GM12878 (cell line): ENCODE measurements around the gene SLC23A2. TPM values are rescaled to one million over a fixed set of nuclear protein-coding genes. Genes with fewer than 3 reads are reported as not detected.

ENCODE experiments used
- ATAC-seq: fragments of 200-7000 bp; cut with Tn5 transposase; 3 replicates; pipeline ENCODE4 v1.9.1; 2020; ENCODE audit warnings: mild to moderate bottlenecking, moderate library complexity
- BruUV-seq: library from RNA; stranded (reverse); fragments of 400-500 nt; replicated peaks from 2 replicates; lab custom pipeline; 2021; lab: Mats Ljungman, UMichigan
- CTCF ChIA-PET: fragments of 300-600 bp; sonication (Branson Sonifier 250); formaldehyde crosslinking; extraction: SDS; loops from one replicate; lab custom pipeline; 2021; ENCODE audit warnings: inconsistent platforms; lab: Yijun Ruan, JAX
- POLR2A ChIA-PET: fragments of 350-600 bp; formaldehyde crosslinking; extraction: SDS; loops from one replicate; lab custom pipeline; 2021; ENCODE audit warnings: inconsistent platforms; lab: Charles Lee
- RAD21 ChIA-PET: fragments of 300-600 bp; sonication (Branson Sonifier 250); formaldehyde crosslinking; loops from one replicate; lab custom pipeline; 2023; ENCODE audit warnings: antibody characterized with exemption; ENCODE audit not compliant: unreplicated experiment; lab: Charles Lee
- SMC1A ChIA-PET: fragments of 300-600 bp; sonication (Branson Sonifier 250); formaldehyde crosslinking; loops from one replicate; lab custom pipeline; 2023; ENCODE audit not compliant: unreplicated experiment, uncharacterized antibody; lab: Charles Lee
- DNase-seq: peaks from one replicate; pipeline ENCODE4 v3.0.0-alpha.2; 2011; ENCODE audit warnings: low read depth, low spot score
- FAIRE-seq: peaks from 3 replicates; lab custom pipeline; 2011; peaks lifted over from hg19 to GRCh38; lab: Jason Lieb, UNC
- H2AFZ ChIP-seq: 2 replicates; pipeline ENCODE4 v1.6.0; 2011; ENCODE audit warnings: low read depth, low read length, control low read depth; ENCODE audit not compliant: control insufficient read depth
- H3K27ac ChIP-seq: 2 replicates; pipeline ENCODE4 v1.5.1; 2011; ENCODE audit warnings: control low read depth; ENCODE audit not compliant: control insufficient read depth, insufficient read depth
- H3K27me3 ChIP-seq, 2 experiments: replicated peaks in 1 of 2; 2 replicates each; pipeline versions ENCODE4 v1.6.0 to v1.6.1; 2011; ENCODE audit warnings: low read length in 1 of 2; ENCODE audit not compliant: control insufficient read depth in 2 of 2, insufficient read depth in 2 of 2
- H3K36me3 ChIP-seq, 2 experiments: 2 replicates each; pipeline ENCODE4 v1.5.1; 2011; ENCODE audit warnings: low read length in 1 of 2; ENCODE audit not compliant: control insufficient read depth in 2 of 2, insufficient read depth in 2 of 2
- H3K4me1 ChIP-seq: 2 replicates; pipeline ENCODE4 v1.6.1; 2011; ENCODE audit warnings: mild to moderate bottlenecking, low read length, moderate library complexity, mixed read lengths; ENCODE audit not compliant: control insufficient read depth, insufficient read depth
- H3K4me2 ChIP-seq: 2 replicates; pipeline ENCODE4 v1.6.0; 2011; ENCODE audit warnings: control low read depth; ENCODE audit not compliant: control insufficient read depth, insufficient read depth
- H3K4me3 ChIP-seq: fragments of 200-600 bp; sonication (generic); 2 replicates; pipeline ENCODE4 v1.5.1; 2016
- H3K79me2 ChIP-seq: 2 replicates; pipeline ENCODE4 v1.6.0; 2011; ENCODE audit warnings: low read length; ENCODE audit not compliant: control insufficient read depth, insufficient read depth
- H3K9ac ChIP-seq: 2 replicates; pipeline ENCODE4 v1.8.0; 2011; ENCODE audit warnings: low read length, control low read depth, mixed read lengths; ENCODE audit not compliant: control insufficient read depth, insufficient read depth
- H3K9me3 ChIP-seq: replicated peaks from 3 replicates; pipeline ENCODE4 v1.5.1; 2011; ENCODE audit warnings: mild to moderate bottlenecking, low read length; ENCODE audit not compliant: control insufficient read depth, insufficient read depth
- H4K20me1 ChIP-seq: 2 replicates; pipeline ENCODE4 v1.6.0; 2011; ENCODE audit not compliant: control insufficient read depth, insufficient read depth
- ATF3 ChIP-seq: IDR thresholded peaks from 2 replicates; pipeline ENCODE4 v1.6.1; 2011; ENCODE audit warnings: low read depth, mild to moderate bottlenecking, low read length, moderate library complexity, borderline replicate concordance; ENCODE audit errors: extremely low read depth
- E2F8 ChIP-seq: fragments of 450-650 bp; IDR thresholded peaks from 2 replicates; pipeline ENCODE4 v1.6.1; 2018; ENCODE audit warnings: mild to moderate bottlenecking, low read depth, moderate library complexity; ENCODE audit not compliant: partially characterized antibody
- FOXM1 ChIP-seq: IDR thresholded peaks from 2 replicates; pipeline ENCODE4 v1.6.1; 2012; ENCODE audit warnings: low read depth, mild to moderate bottlenecking, inconsistent platforms, low read length, moderate library complexity
- POLR2AphosphoS2 ChIP-seq: IDR thresholded peaks from 2 replicates; pipeline ENCODE4 v1.6.1; 2011; ENCODE audit warnings: low read depth, mild to moderate bottlenecking, low read length, improper control_type of control experiment, moderate library complexity
- POU2F2 ChIP-seq: IDR thresholded peaks from 3 replicates; pipeline ENCODE4 v1.6.1; 2011; ENCODE audit warnings: low read depth, mild to moderate bottlenecking, low read length, borderline replicate concordance
- TCF3 ChIP-seq: IDR thresholded peaks from 2 replicates; pipeline ENCODE4 v1.6.1; 2012; ENCODE audit warnings: low read depth, mild to moderate bottlenecking, low read length, borderline replicate concordance; ENCODE audit not compliant: insufficient read depth
- ZNF687 ChIP-seq: fragments of 450-650 bp; IDR thresholded peaks from 2 replicates; pipeline ENCODE4 v1.6.1; 2017; ENCODE audit warnings: mild to moderate bottlenecking, moderate library complexity
- WGBS: methylation state at CpG from one replicate; pipeline ENCODE4 v1.1.6; 2016; ENCODE audit warnings: low lambda C conversion rate; ENCODE audit not compliant: insufficient replicate concordance, insufficient coverage; ENCODE audit errors: missing lambda C conversion rate; 5-methylcytosine and 5-hydroxymethylcytosine counted together
- in situ Hi-C: fragments of 300-500 bp; cut with MboI; formaldehyde crosslinking; loops from 9 replicates; pipeline ENCODE4 v1.14.3; 2018; ENCODE audit warnings: mixed read lengths
- intact Hi-C: fragments of 100-400 bp; cut with micrococcal nuclease; formaldehyde crosslinking; loops from one replicate; pipeline ENCODE4 v1.14.2; 2022; ENCODE audit not compliant: unreplicated experiment
- polyA plus RNA-seq, 11 experiments: library from polyadenylated mRNA; depleted of rRNA in 4 of 11; unstranded in 6 of 11; stranded (reverse) in 5 of 11; fragments of >200 nt; fragmentation: Nextera tagmentation in 4 of 11; fragmentation: Illumina TruSeq in 1 of 11; extraction: Ambion mirVana in 4 of 11; extraction: Trizol in 1 of 11; gene quantifications; 1 replicate in 1 of 11; 2 replicates in 10 of 11; pipeline versions ENCODE4 v1.2.1 to v1.2.3, GENCODE V29; 2011 to 2016; ENCODE audit warnings: inconsistent platforms in 2 of 11, missing spikeins in 2 of 11, low read depth in 1 of 11
- total RNA-seq, 4 experiments: library from RNA; depleted of rRNA in 3 of 4; stranded (reverse); fragments of >200 nt in 3 of 4; fragmentation: Illumina TruSeq in 1 of 4; extraction: Trizol in 1 of 4; gene quantifications; 2 replicates each; pipeline versions ENCODE4 v1.2.1 to v1.2.3, GENCODE V29; 2013 to 2021

SLC23A2 gene
- total and polyA plus RNA-seq, 10 of the 15 experiments (the other 5 are each of a cell fraction or from before 2014, with no cell fraction given), result 4.4 to 56.1 (median 35.5) TPM

GRCh38 chr20:4971064-4971463, 30.2 kb downstream of the SLC23A2 start:
- no peak for TF ChIP-seq ATF3
- in situ Hi-C loops (no loop called here), intact Hi-C loops (loop anchor here (5.0 kb wide), 2 partner anchors 66 to 131 kb away; no protein-coding TSS in a partner anchor)
- CTCF ChIA-PET, result interaction anchor here (6.7 kb wide), 1 partner anchor 16 kb away, joined by 26 read pairs; no protein-coding TSS in a partner anchor
- Histone ChIP-seq H3K9me3 (no peaks in the 10 kb centered on the region), H3K27me3 (no peaks in the 10 kb centered on the region), H3K4me3 (no peak overlapping the region), H3K4me1 (peaks cover 4% of the 10 kb centered on the region), H3K9ac (no peak overlapping the region), H3K36me3 (peaks cover 0 to 2% of the 10 kb centered on the region in 2 experiments; a peak in 2 of 4 replicates), H3K79me2 (no peaks in the 10 kb centered on the region; the same call in none of the 2 replicates), H3K4me2 (no peak overlapping the region), H3K27ac (no peak overlapping the region), H2AFZ (no peak overlapping the region), H4K20me1 (no peaks in the 10 kb centered on the region)
- no peak for ATAC-seq
- no peak for DNase-seq
- POLR2A ChIA-PET, result no interaction called here
- BruUV-seq, result no TSS peak
- FAIRE-seq, result no peak
- SMC1A ChIA-PET, result interaction anchor here (0.7 to 1.1 kb wide), 2 partner anchors 9 to 35 kb away, joined by 3 to 4 read pairs; no protein-coding TSS in a partner anchor
- 100% methylated on average over 2 of the region's 2 CpGs for WGBS
- RAD21 ChIA-PET, result no interaction called here

GRCh38 chr20:4967752-4968477, 33.4 kb downstream of the SLC23A2 start:
- POLR2A ChIA-PET, result no interaction called here
- TF ChIP-seq TCF3 (no peak), POU2F2 (no peak), FOXM1 (no peak), ZNF687 (no peak), POLR2AphosphoS2 (no peak), E2F8 (no peak)

More at GRCh38 chr20:4967752-4968477, 33.4 kb downstream of the SLC23A2 start:
- Histone ChIP-seq H3K9ac (no peak overlapping the region), H2AFZ (no peak overlapping the region), H4K20me1 (no peaks in the 10 kb centered on the region), H3K4me2 (no peak overlapping the region), H3K4me1 (peaks cover 3% of the 10 kb centered on the region; the same call in 1 of the 2 replicates), H3K4me3 (no peak overlapping the region), H3K9me3 (no peaks in the 10 kb centered on the region), H3K27ac (no peak overlapping the region), H3K36me3 (peaks cover 0 to 2% of the 10 kb centered on the region in 2 experiments; a peak in 2 of 4 replicates), H3K79me2 (no peaks in the 10 kb centered on the region; the same call in 1 of the 2 replicates), H3K27me3 (no peaks in the 10 kb centered on the region)
- ChIA-PET RAD21 (no interaction called here), CTCF (interaction anchor here (1.1 to 6.7 kb wide), 3 partner anchors 13 to 133 kb away, joined by 3 to 26 read pairs (median 14); no protein-coding TSS in a partner anchor), SMC1A (interaction anchor here (0.7 to 1.1 kb wide), 3 partner anchors 12 to 133 kb away, joined by 3 to 5 read pairs (median 4); no protein-coding TSS in a partner anchor)
- DNase-seq, result no peak
- FAIRE-seq, result no peak
- 98% methylated on average over 12 of the region's 12 CpGs for WGBS
- in situ Hi-C loops, result no loop called here
- no TSS peak for BruUV-seq
- intact Hi-C loops, result no loop called here
- no peak for ATAC-seq
